Ishikawa (cell line): ENCODE measurements around the gene RNPEPL1.

Experiments used
- CEBPB ChIP-seq: IDR thresholded peaks from 2 replicates; pipeline ENCODE4 v1.6.1; 2012
- CREB1 ChIP-seq: IDR thresholded peaks from 2 replicates; pipeline ENCODE4 v1.6.1; 2012; ENCODE audit warnings: low read depth
- EGR1 ChIP-seq: IDR thresholded peaks from 2 replicates; pipeline ENCODE4 v1.6.1; 2012
- EP300 ChIP-seq: IDR thresholded peaks from 2 replicates; pipeline ENCODE4 v1.6.1; 2012; ENCODE audit warnings: borderline replicate concordance
- FOXM1 ChIP-seq: IDR thresholded peaks from 2 replicates; pipeline ENCODE4 v1.6.1; 2012; ENCODE audit warnings: low read depth, borderline replicate concordance
- MAX ChIP-seq: IDR thresholded peaks from 2 replicates; pipeline ENCODE4 v1.6.1; 2012
- NFIC ChIP-seq: IDR thresholded peaks from 2 replicates; pipeline ENCODE4 v1.6.1; 2012
- RAD21 ChIP-seq: IDR thresholded peaks from 2 replicates; pipeline ENCODE4 v1.6.1; 2012; ENCODE audit warnings: low read depth
- REST ChIP-seq: IDR thresholded peaks from 2 replicates; pipeline ENCODE4 v1.6.1; 2012; ENCODE audit warnings: low read depth, mild to moderate bottlenecking
- TAF1 ChIP-seq: IDR thresholded peaks from 2 replicates; pipeline ENCODE4 v1.6.1; 2012; ENCODE audit warnings: low read depth, mild to moderate bottlenecking
- TCF12 ChIP-seq: IDR thresholded peaks from 2 replicates; pipeline ENCODE4 v1.6.1; 2012; ENCODE audit warnings: low read depth
- TEAD4 ChIP-seq: IDR thresholded peaks from 2 replicates; pipeline ENCODE4 v1.6.1; 2012
- USF1 ChIP-seq: IDR thresholded peaks from 2 replicates; pipeline ENCODE4 v1.6.1; 2012
- YY1 ChIP-seq: IDR thresholded peaks from 2 replicates; pipeline ENCODE4 v1.6.1; 2012; ENCODE audit warnings: low read depth
- ZBTB7A ChIP-seq: IDR thresholded peaks from 2 replicates; pipeline ENCODE4 v1.6.1; 2012; ENCODE audit warnings: low read depth

RNPEPL1 gene

GRCh38 chr2:240597054-240597418, 28.8 kb downstream of the RNPEPL1 start:
- TF ChIP-seq NFIC (no peak), TAF1 (no peak), MAX (no peak), REST (no peak), CEBPB (no peak), FOXM1 (no peak), RAD21 (no peak), EP300 (no peak), TCF12 (no peak), USF1 (no peak), CREB1 (no peak), TEAD4 (no peak), ZBTB7A (no peak), EGR1 (no peak), YY1 (no peak)

GRCh38 chr2:240597419-240598181, 29.3 kb downstream of the RNPEPL1 start:
- TF ChIP-seq TEAD4, result no peak
- no peak for TF ChIP-seq EP300
- TF ChIP-seq YY1, result no peak
- TF ChIP-seq USF1, result no peak
- no peak for TF ChIP-seq EGR1
- TF ChIP-seq CEBPB, result no peak
- TF ChIP-seq TCF12, result no peak
- TF ChIP-seq TAF1, result no peak
- TF ChIP-seq NFIC, result no peak
- no peak for TF ChIP-seq REST
- no peak for TF ChIP-seq ZBTB7A
- no peak for TF ChIP-seq FOXM1

GRCh38 chr2:240598311-240598911, 30.1 kb downstream of the RNPEPL1 start:
- TF ChIP-seq TAF1 (no peak), EP300 (no peak), USF1 (no peak), NFIC (no peak), MAX (no peak), FOXM1 (no peak), CREB1 (no peak)

- TF ChIP-seq TCF12, result no peak
- no peak for TF ChIP-seq NFIC
- no peak for TF ChIP-seq EGR1
- no peak for TF ChIP-seq RAD21
These were observed 30.9 kb downstream of the RNPEPL1 start for GRCh38 chr2:240599141-240599583.

- TF ChIP-seq ZBTB7A (no peak), MAX (no peak), REST (no peak), EP300 (no peak)
These were observed 32.2 kb downstream of the RNPEPL1 start for GRCh38 chr2:240600451-240600961.
